ENCODE measurements around the gene BRI3. TPM values are rescaled to one million over a fixed set of nuclear protein-coding genes. Genes with fewer than 3 reads are reported as not detected.

BRI3 gene
- total and polyA plus RNA-seq, 9 of the 15 experiments (the other 6 are each of a cell fraction or from before 2014, with no cell fraction given), result 4.3 to 57.4 (median 18.6) TPM

DNA sequence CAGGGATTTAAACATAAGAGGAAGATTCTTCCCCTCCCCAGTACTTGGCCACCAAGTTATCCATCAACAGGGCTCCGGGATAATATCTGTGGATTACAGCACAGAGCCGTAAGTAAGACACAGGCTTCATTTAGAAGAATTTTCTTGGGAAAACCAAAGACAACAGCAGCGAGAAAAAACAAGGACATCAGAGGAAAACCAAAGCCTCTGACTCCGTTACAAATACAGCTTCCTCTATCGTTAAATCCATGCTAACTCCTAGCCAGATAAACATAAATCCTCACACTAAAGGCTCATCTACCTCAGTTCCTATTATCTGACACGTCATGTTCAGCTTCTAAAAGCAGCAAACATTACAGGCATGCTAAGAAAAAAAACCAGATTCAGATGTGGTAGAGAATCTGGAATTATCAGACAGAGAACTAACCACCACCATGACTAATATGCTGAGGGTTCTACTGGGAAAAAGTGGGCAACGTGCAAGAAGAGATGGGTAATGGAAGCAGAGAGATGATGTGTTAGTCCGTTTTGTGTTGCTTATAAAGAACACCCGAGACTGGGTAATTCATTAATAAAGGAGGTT is 48.4 kb downstream of the BRI3 start:
- 42% methylated on average over 9 of the region's 9 CpGs for WGBS (ENCODE audit: insufficient coverage, low coverage, missing lambda C conversion rate)
- in situ Hi-C loops (cut with MboI) (no loop called here), intact Hi-C loops (cut with micrococcal nuclease) (no loop called here)
- no peak overlapping the region for H3K4me2 ChIP-seq (ENCODE audit: insufficient read depth, low read length)
- H3K9me3 ChIP-seq (replicated peaks; ENCODE audit: control insufficient read depth, insufficient read depth, low read depth, low read length), result no peaks in the 10 kb centered on the region
- H4K20me1 ChIP-seq (replicated peaks; ENCODE audit: control insufficient read depth, insufficient read depth, low read length), result no peaks in the 10 kb centered on the region
- H3K27me3 ChIP-seq (ENCODE audit: control insufficient read depth in 2 of 2, insufficient read depth in 2 of 2, low read length in 2 of 2), result peaks cover 0 to 10% of the 10 kb centered on the region in 2 experiments; a peak in 1 of 5 replicates
- FAIRE-seq (no peak), DNase-seq (ENCODE audit: extremely low read depth in 1 of 4, low spot score in 3 of 4) (no peak), ATAC-seq (no peak)
- CTCF ChIA-PET (ENCODE audit: low intra/inter-chr PET ratio), result no interaction called here
- no peak overlapping the region for H3K9ac ChIP-seq (ENCODE audit: insufficient read depth in 1 of 2, low read depth in 2 of 2, low read length in 2 of 2)
- H3K27ac ChIP-seq (ENCODE audit: extremely low read depth, low read depth, low read length), result no peak overlapping the region
- POLR2A ChIA-PET, result interaction anchor here (1.1 to 2.1 kb wide), 2 partner anchors 10 to 12 kb away, joined by 4 to 7 read pairs; no protein-coding TSS in a partner anchor
- TF ChIP-seq PPARD (CRISPR knock-in tag; IDR thresholded peaks at IDR 0.05) (no peak), SAP30 (IDR thresholded peaks at IDR 0.05; ENCODE audit: borderline replicate concordance, insufficient read depth, low read depth, low read length, poor library complexity, severe bottlenecking) (no peak), ZNF324 (CRISPR knock-in tag; IDR thresholded peaks at IDR 0.05) (no peak), SRSF9 (IDR thresholded peaks at IDR 0.05; ENCODE audit: borderline replicate concordance, low read depth, low read length) (no peak), NCOA6 (IDR thresholded peaks at IDR 0.05) (no peak), SMC3 (conservative IDR thresholded peaks at IDR 0.05; ENCODE audit: insufficient read depth, low read depth, low read length) (no peak), SAFB2 (IDR thresholded peaks at IDR 0.05; ENCODE audit: borderline replicate concordance, low read depth, low read length, severe bottlenecking) (no peak), RFX5 (IDR thresholded peaks at IDR 0.05; ENCODE audit: low read depth, low read length) (no peak), HLTF (IDR thresholded peaks at IDR 0.05) (no peak), MAFG (tag; conservative IDR thresholded peaks at IDR 0.05) (no peak), ZFPM2 (CRISPR knock-in tag; IDR thresholded peaks at IDR 0.05) (no peak), FOXJ3 (CRISPR knock-in tag; IDR thresholded peaks at IDR 0.05) (no peak), SIRT6 (IDR thresholded peaks at IDR 0.05; ENCODE audit: low read depth, low read length) (no peak)
- TF ChIP-seq, protein P1, sequence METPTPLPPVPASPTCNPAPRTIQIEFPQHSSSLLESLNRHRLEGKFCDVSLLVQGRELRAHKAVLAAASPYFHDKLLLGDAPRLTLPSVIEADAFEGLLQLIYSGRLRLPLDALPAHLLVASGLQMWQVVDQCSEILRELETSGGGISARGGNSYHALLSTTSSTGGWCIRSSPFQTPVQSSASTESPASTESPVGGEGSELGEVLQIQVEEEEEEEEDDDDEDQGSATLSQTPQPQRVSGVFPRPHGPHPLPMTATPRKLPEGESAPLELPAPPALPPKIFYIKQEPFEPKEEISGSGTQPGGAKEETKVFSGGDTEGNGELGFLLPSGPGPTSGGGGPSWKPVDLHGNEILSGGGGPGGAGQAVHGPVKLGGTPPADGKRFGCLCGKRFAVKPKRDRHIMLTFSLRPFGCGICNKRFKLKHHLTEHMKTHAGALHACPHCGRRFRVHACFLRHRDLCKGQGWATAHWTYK (CRISPR knock-in tag; IDR thresholded peaks at IDR 0.05), result no peak
- TF ChIP-seq, protein P2, sequence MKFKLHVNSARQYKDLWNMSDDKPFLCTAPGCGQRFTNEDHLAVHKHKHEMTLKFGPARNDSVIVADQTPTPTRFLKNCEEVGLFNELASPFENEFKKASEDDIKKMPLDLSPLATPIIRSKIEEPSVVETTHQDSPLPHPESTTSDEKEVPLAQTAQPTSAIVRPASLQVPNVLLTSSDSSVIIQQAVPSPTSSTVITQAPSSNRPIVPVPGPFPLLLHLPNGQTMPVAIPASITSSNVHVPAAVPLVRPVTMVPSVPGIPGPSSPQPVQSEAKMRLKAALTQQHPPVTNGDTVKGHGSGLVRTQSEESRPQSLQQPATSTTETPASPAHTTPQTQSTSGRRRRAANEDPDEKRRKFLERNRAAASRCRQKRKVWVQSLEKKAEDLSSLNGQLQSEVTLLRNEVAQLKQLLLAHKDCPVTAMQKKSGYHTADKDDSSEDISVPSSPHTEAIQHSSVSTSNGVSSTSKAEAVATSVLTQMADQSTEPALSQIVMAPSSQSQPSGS (CRISPR knock-in tag; IDR thresholded peaks at IDR 0.05), result no peak
- TF ChIP-seq, protein P3, sequence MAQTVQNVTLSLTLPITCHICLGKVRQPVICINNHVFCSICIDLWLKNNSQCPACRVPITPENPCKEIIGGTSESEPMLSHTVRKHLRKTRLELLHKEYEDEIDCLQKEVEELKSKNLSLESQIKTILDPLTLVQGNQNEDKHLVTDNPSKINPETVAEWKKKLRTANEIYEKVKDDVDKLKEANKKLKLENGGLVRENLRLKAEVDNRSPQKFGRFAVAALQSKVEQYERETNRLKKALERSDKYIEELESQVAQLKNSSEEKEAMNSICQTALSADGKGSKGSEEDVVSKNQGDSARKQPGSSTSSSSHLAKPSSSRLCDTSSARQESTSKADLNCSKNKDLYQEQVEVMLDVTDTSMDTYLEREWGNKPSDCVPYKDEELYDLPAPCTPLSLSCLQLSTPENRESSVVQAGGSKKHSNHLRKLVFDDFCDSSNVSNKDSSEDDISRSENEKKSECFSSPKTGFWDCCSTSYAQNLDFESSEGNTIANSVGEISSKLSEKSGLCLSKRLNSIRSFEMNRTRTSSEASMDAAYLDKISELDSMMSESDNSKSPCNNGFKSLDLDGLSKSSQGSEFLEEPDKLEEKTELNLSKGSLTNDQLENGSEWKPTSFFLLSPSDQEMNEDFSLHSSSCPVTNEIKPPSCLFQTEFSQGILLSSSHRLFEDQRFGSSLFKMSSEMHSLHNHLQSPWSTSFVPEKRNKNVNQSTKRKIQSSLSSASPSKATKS (CRISPR knock-in tag; IDR thresholded peaks at IDR 0.05), result no peak
- no peak overlapping the region for H3K4me3 ChIP-seq
- no peaks in the 10 kb centered on the region for H3K36me3 ChIP-seq (ENCODE audit: control insufficient read depth, insufficient read depth, low read length)
- no peaks in the 10 kb centered on the region for H3K79me2 ChIP-seq (ENCODE audit: control insufficient read depth, insufficient read depth, low read length)
- BruUV-seq (replicated peaks), result no TSS peak
- no peak overlapping the region for H2AFZ ChIP-seq (ENCODE audit: low read depth, low read length)
- no peaks in the 10 kb centered on the region; a peak in 2 of 5 replicates for H3K4me1 ChIP-seq (replicated peaks in 1 of 2; ENCODE audit: control insufficient read depth in 2 of 2, insufficient read depth in 2 of 2, low read length in 2 of 2)
- no peaks in the 10 kb centered on the region for H3K9me1 ChIP-seq (ENCODE audit: control insufficient read depth, insufficient read depth, low read length)
